ENCODE measurements around the gene TPP2.

DNA sequence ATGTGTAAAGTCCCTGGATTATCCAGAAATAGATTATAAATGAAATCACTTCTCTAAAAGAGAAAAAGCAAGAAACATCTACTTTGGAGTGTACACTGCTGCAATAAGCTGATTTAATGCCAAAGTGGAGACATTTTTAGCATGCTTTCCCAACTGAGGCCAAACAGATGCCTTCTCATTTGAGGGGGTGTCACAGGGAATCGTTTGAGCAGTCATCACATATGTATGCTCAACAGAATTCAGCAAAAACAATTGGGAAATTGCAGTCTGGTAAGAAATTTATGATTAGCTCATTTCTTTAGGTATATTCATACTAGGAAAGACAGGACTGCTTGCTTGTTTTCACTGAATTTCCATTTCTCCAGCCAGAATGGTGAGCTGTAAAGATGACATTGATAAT is 27.3 kb upstream of the TPP2 start:
- TF ChIP-seq, protein P1, sequence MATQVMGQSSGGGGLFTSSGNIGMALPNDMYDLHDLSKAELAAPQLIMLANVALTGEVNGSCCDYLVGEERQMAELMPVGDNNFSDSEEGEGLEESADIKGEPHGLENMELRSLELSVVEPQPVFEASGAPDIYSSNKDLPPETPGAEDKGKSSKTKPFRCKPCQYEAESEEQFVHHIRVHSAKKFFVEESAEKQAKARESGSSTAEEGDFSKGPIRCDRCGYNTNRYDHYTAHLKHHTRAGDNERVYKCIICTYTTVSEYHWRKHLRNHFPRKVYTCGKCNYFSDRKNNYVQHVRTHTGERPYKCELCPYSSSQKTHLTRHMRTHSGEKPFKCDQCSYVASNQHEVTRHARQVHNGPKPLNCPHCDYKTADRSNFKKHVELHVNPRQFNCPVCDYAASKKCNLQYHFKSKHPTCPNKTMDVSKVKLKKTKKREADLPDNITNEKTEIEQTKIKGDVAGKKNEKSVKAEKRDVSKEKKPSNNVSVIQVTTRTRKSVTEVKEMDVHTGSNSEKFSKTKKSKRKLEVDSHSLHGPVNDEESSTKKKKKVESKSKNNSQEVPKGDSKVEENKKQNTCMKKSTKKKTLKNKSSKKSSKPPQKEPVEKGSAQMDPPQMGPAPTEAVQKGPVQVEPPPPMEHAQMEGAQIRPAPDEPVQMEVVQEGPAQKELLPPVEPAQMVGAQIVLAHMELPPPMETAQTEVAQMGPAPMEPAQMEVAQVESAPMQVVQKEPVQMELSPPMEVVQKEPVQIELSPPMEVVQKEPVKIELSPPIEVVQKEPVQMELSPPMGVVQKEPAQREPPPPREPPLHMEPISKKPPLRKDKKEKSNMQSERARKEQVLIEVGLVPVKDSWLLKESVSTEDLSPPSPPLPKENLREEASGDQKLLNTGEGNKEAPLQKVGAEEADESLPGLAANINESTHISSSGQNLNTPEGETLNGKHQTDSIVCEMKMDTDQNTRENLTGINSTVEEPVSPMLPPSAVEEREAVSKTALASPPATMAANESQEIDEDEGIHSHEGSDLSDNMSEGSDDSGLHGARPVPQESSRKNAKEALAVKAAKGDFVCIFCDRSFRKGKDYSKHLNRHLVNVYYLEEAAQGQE (IDR thresholded peaks at IDR 0.05; ENCODE audit: low read depth): no peak
- TF ChIP-seq RAD21 (IDR thresholded peaks at IDR 0.05; ENCODE audit: low read depth) (no peak), ZBTB7A (IDR thresholded peaks at IDR 0.05; ENCODE audit: low read depth) (no peak), TCF12 (IDR thresholded peaks at IDR 0.05; ENCODE audit: low read depth) (no peak), EP300 (IDR thresholded peaks at IDR 0.05; ENCODE audit: borderline replicate concordance) (no peak), CEBPB (IDR thresholded peaks at IDR 0.05) (no peak), CREB1 (IDR thresholded peaks at IDR 0.05; ENCODE audit: low read depth) (no peak), FOXM1 (IDR thresholded peaks at IDR 0.05; ENCODE audit: borderline replicate concordance, low read depth) (no peak), TEAD4 (IDR thresholded peaks at IDR 0.05) (no peak), TAF1 (IDR thresholded peaks at IDR 0.05; ENCODE audit: low read depth) (no peak)

Measured in Ishikawa (cell line).